Keratinocyte (primary cell): ENCODE measurements around the gene AIFM2. TPM values are rescaled to one million over a fixed set of nuclear protein-coding genes. Genes with fewer than 3 reads are reported as not detected.
A peak's percentile ranks its signal among the peaks of the same experiment; 100 is the strongest.

Source experiments
- DNase-seq: peaks from one replicate; pipeline ENCODE4 v3.0.0-alpha.2; 2011; ENCODE audit warnings: low read depth, missing footprints, low spot score
- FAIRE-seq: peaks from 2 replicates; lab custom pipeline; 2011; peaks lifted over from hg19 to GRCh38; lab: Jason Lieb, UNC
- H2AFZ ChIP-seq: 2 replicates; pipeline ENCODE4 v1.6.0; 2012; ENCODE audit warnings: low read length, control low read depth, inconsistent platforms; ENCODE audit not compliant: control insufficient read depth
- H3K27ac ChIP-seq: 2 replicates; pipeline ENCODE4 v1.5.1; 2011; ENCODE audit warnings: low read length; ENCODE audit not compliant: control insufficient read depth, insufficient read depth
- H3K27me3 ChIP-seq: 3 replicates; pipeline ENCODE4 v1.6.0; 2011; ENCODE audit warnings: low read length; ENCODE audit not compliant: control insufficient read depth, insufficient read depth; ENCODE audit errors: extremely low read depth
- H3K36me3 ChIP-seq, 2 experiments: 2 replicates in 1 of 2; 3 replicates in 1 of 2; pipeline ENCODE4 v1.5.1; 2011; ENCODE audit warnings: low read length in 2 of 2, mild to moderate bottlenecking in 1 of 2; ENCODE audit not compliant: control insufficient read depth in 2 of 2, insufficient read depth in 2 of 2; ENCODE audit errors: extremely low read depth in 1 of 2
- H3K4me1 ChIP-seq: 3 replicates; pipeline ENCODE4 v1.5.1; 2011; ENCODE audit warnings: low read length; ENCODE audit not compliant: control insufficient read depth, insufficient read depth; ENCODE audit errors: extremely low read depth
- H3K4me2 ChIP-seq: 3 replicates; pipeline ENCODE4 v1.6.0; 2011; ENCODE audit warnings: low read depth, low read length; ENCODE audit not compliant: control insufficient read depth, insufficient read depth; ENCODE audit errors: extremely low read depth
- H3K4me3 ChIP-seq, 3 experiments: fragments of 200-600 bp in 1 of 3; sonication (generic) in 1 of 3; 2 replicates in 2 of 3; 3 replicates in 1 of 3; pipeline ENCODE4 v1.5.1; 2011 to 2016; ENCODE audit warnings: low read length in 3 of 3, mild to moderate bottlenecking in 3 of 3, control low read depth in 2 of 3, inconsistent platforms in 1 of 3, low read depth in 1 of 3, mixed read lengths in 1 of 3, mixed run types in 1 of 3, moderate library complexity in 1 of 3; ENCODE audit not compliant: control insufficient read depth in 2 of 3, insufficient read depth in 2 of 3; ENCODE audit errors: extremely low read depth in 1 of 3
- H3K79me2 ChIP-seq: 2 replicates; pipeline ENCODE4 v1.6.0; 2012; ENCODE audit warnings: low read length; ENCODE audit not compliant: control insufficient read depth, insufficient read depth
- H3K9ac ChIP-seq: 3 replicates; pipeline ENCODE4 v1.6.0; 2011; ENCODE audit warnings: low read length; ENCODE audit not compliant: control insufficient read depth, insufficient read depth; ENCODE audit errors: extremely low read depth
- H3K9me1 ChIP-seq: 3 replicates; pipeline ENCODE4 v1.6.0; 2011; ENCODE audit warnings: low read length; ENCODE audit not compliant: control insufficient read depth, insufficient read depth; ENCODE audit errors: extremely low read depth
- H3K9me3 ChIP-seq: 2 replicates; pipeline ENCODE4 v1.5.1; 2012; ENCODE audit warnings: low read depth, low read length; ENCODE audit not compliant: control insufficient read depth
- H4K20me1 ChIP-seq: 3 replicates; pipeline ENCODE4 v1.6.0; 2011; ENCODE audit warnings: low read length; ENCODE audit not compliant: control insufficient read depth, insufficient read depth; ENCODE audit errors: extremely low read depth
- EZH2 ChIP-seq: IDR thresholded peaks from one replicate; pipeline ENCODE4 v1.6.1; 2012; ENCODE audit warnings: inconsistent platforms, mild to moderate bottlenecking, low read length, moderate library complexity
- dilution Hi-C: fragments of 300-500 bp; cut with MboI; formaldehyde crosslinking; loops from one replicate; pipeline ENCODE4 v1.7.0; 2020; ENCODE audit warnings: low sequenced_read_pairs; ENCODE audit not compliant: extremely low pct_ligation_motif_present
- polyA plus RNA-seq, 5 experiments: library from polyadenylated mRNA; depleted of rRNA in 3 of 5; stranded (reverse) in 3 of 5; stranded (forward) in 1 of 5; unstranded in 1 of 5; fragments of >200 nt; gene quantifications; 1 replicate in 1 of 5; 2 replicates in 3 of 5; 3 replicates in 1 of 5; pipeline versions ENCODE4 v1.2.1 to v1.2.3, GENCODE V29; 2011 to 2012; ENCODE audit warnings: missing spikeins in 2 of 5, low read depth in 1 of 5, low replicate concordance in 1 of 5
- TF ChIP-seq, protein P1 (sequence below), 3 experiments: IDR thresholded peaks in 1 of 3; conservative IDR thresholded peaks in 1 of 3; optimal IDR thresholded peaks in 1 of 3; 2 replicates in 2 of 3; 3 replicates in 1 of 3; pipeline versions ENCODE3 to v1.5.1; 2011; ENCODE audit warnings: low read length in 3 of 3, mild to moderate bottlenecking in 3 of 3, moderate library complexity in 2 of 3, control low read depth in 1 of 3, inconsistent platforms in 1 of 3; ENCODE audit not compliant: insufficient read depth in 2 of 3; ENCODE audit errors: extremely low read depth in 1 of 3

Gene AIFM2
- polyA plus RNA-seq, 1 donor (not counting 4 experiments of a cell fraction or from before 2014, with no cell fraction given), result 1.8 TPM

DNA sequence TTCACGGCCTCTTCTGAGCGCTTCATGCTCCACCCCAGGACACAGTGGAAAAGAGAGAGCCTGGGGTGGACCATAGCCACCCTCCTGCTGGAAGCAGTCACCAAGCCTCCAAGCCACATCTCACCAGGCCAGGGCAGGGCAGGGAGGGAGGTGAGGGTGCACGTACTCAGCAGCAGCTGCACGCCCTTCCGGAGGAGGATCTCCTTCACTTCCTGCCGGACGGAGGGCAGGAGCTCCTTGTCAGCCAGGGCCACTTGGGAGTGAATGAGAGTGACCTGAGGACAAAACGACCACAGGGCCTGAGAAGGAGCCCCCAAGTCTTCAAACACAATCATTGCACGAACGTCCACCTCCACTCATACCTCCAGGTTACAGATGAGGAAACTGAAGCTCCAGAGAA lies 15.0 kb downstream of the AIFM2 start:
- Histone ChIP-seq H4K20me1 (no peaks in the 10 kb centered on the region), H3K79me2 (no peaks in the 10 kb centered on the region), H3K4me1 (no peaks in the 10 kb centered on the region), H3K36me3 (peaks cover 0 to 4% of the 10 kb centered on the region in 2 experiments), H3K4me2 (no peak overlapping the region), H3K27ac (no peak overlapping the region), H3K9me1 (peaks cover 2% of the 10 kb centered on the region), H3K4me3 (no peak overlapping the region), H3K9ac (no peak overlapping the region), H3K9me3 (no peaks in the 10 kb centered on the region), H2AFZ (no peak overlapping the region), H3K27me3 (no peaks in the 10 kb centered on the region)
- FAIRE-seq (no peak), DNase-seq (no peak)
- dilution Hi-C loops, result no loop called here
- TF ChIP-seq, protein P1, sequence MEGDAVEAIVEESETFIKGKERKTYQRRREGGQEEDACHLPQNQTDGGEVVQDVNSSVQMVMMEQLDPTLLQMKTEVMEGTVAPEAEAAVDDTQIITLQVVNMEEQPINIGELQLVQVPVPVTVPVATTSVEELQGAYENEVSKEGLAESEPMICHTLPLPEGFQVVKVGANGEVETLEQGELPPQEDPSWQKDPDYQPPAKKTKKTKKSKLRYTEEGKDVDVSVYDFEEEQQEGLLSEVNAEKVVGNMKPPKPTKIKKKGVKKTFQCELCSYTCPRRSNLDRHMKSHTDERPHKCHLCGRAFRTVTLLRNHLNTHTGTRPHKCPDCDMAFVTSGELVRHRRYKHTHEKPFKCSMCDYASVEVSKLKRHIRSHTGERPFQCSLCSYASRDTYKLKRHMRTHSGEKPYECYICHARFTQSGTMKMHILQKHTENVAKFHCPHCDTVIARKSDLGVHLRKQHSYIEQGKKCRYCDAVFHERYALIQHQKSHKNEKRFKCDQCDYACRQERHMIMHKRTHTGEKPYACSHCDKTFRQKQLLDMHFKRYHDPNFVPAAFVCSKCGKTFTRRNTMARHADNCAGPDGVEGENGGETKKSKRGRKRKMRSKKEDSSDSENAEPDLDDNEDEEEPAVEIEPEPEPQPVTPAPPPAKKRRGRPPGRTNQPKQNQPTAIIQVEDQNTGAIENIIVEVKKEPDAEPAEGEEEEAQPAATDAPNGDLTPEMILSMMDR (optimal IDR thresholded peaks at IDR 0.05 in 1 of 3, IDR thresholded peaks at IDR 0.05 in 1 of 3, conservative IDR thresholded peaks at IDR 0.05 in 1 of 3; ENCODE audit: extremely low read depth in 1 of 3, insufficient read depth in 2 of 3, low read length in 3 of 3), result no peak
- TF ChIP-seq EZH2, result no peak

GRCh38 chr10:70115948-70116682 lies 16.5 kb downstream of the AIFM2 start:
- Histone ChIP-seq H3K27me3 (no peaks in the 10 kb centered on the region), H3K27ac (no peak overlapping the region), H4K20me1 (no peaks in the 10 kb centered on the region), H3K4me2 (no peak overlapping the region), H3K4me3 (no peak overlapping the region), H3K36me3 (peaks cover 0 to 7% of the 10 kb centered on the region in 2 experiments), H3K9ac (no peak overlapping the region), H3K4me1 (no peaks in the 10 kb centered on the region), H3K9me1 (no peaks in the 10 kb centered on the region), H3K79me2 (no peaks in the 10 kb centered on the region), H3K9me3 (no peaks in the 10 kb centered on the region), H2AFZ (no peak overlapping the region)
- peak; percentile 49 for FAIRE-seq
- dilution Hi-C loops, result no loop called here
- DNase-seq, result no peak
- TF ChIP-seq EZH2, result no peak
- TF ChIP-seq, protein P1 (optimal IDR thresholded peaks at IDR 0.05 in 1 of 3, IDR thresholded peaks at IDR 0.05 in 1 of 3, conservative IDR thresholded peaks at IDR 0.05 in 1 of 3; ENCODE audit: extremely low read depth in 1 of 3, insufficient read depth in 2 of 3, low read length in 3 of 3), result peak; percentile 77 to 93 (median 89)
